Liver (tissue), 9 donors: ENCODE data around the gene MYO18A. TPM values are rescaled to one million over a fixed set of nuclear protein-coding genes. Genes with fewer than 3 reads are reported as not detected.
A peak's percentile ranks its signal among the peaks of the same experiment; 100 is the strongest.

Experiments used
- DNase-seq: peaks from one replicate; pipeline ENCODE4 v3.0.0-alpha.2; 2017; ENCODE audit warnings: low spot score
- H3K27ac ChIP-seq, 2 donors: one replicate each; pipeline ENCODE4 v1.7.0; 2013; ENCODE audit warnings: inconsistent platforms in 2 of 2, low read length in 2 of 2, control low read depth in 1 of 2, low read depth in 1 of 2, mild to moderate bottlenecking in 1 of 2
- H3K27me3 ChIP-seq, 4 donors: one replicate each; pipeline versions ENCODE4 v1.6.1 to v1.7.0; 2013; ENCODE audit warnings: low read length in 3 of 4, inconsistent platforms in 1 of 4, mild to moderate bottlenecking in 1 of 4, moderate library complexity in 1 of 4; ENCODE audit not compliant: control insufficient read depth in 4 of 4, insufficient read depth in 4 of 4
- H3K36me3 ChIP-seq, 4 donors: one replicate each; pipeline versions ENCODE4 v1.6.1 to v1.7.0; 2013; ENCODE audit warnings: low read length in 3 of 4, mild to moderate bottlenecking in 3 of 4, low read depth in 1 of 4, moderate library complexity in 1 of 4; ENCODE audit not compliant: control insufficient read depth in 4 of 4, insufficient read depth in 3 of 4
- H3K4me1 ChIP-seq, 4 donors: one replicate each; pipeline versions ENCODE4 v1.6.1 to v1.7.0; 2013; ENCODE audit warnings: low read length in 3 of 4, mild to moderate bottlenecking in 3 of 4, moderate library complexity in 1 of 4; ENCODE audit not compliant: control insufficient read depth in 4 of 4, insufficient read depth in 4 of 4
- H3K4me3 ChIP-seq, 3 donors: one replicate each; pipeline versions ENCODE4 v1.6.1 to v1.7.0; 2013; ENCODE audit warnings: low read length in 3 of 3, control low read depth in 1 of 3, low read depth in 1 of 3, mild to moderate bottlenecking in 1 of 3
- H3K9ac ChIP-seq, 2 donors: one replicate each; pipeline ENCODE4 v1.7.0; 2013; ENCODE audit warnings: low read length in 2 of 2, mild to moderate bottlenecking in 2 of 2, moderate library complexity in 2 of 2, control low read depth in 1 of 2, low read depth in 1 of 2
- H3K9me3 ChIP-seq, 4 donors: one replicate each; pipeline versions ENCODE4 v1.6.1 to v1.7.0; 2013; ENCODE audit warnings: low read length in 3 of 4; ENCODE audit not compliant: control insufficient read depth in 4 of 4
- EGR1 ChIP-seq, 2 donors: IDR thresholded peaks; 2 replicates each; pipeline ENCODE4 v1.6.1; 2016 to 2018; ENCODE audit warnings: antibody characterized with exemption in 2 of 2, low read depth in 2 of 2
- FOXA1 ChIP-seq: IDR thresholded peaks from 2 replicates; pipeline ENCODE4 v1.6.1; 2016; ENCODE audit warnings: antibody characterized with exemption
- FOXA2 ChIP-seq: IDR thresholded peaks from 2 replicates; pipeline ENCODE4 v1.6.1; 2016; ENCODE audit warnings: antibody characterized with exemption
- GABPA ChIP-seq, 2 donors: IDR thresholded peaks in 1 of 2; conservative IDR thresholded peaks in 1 of 2; 2 replicates each; pipeline ENCODE4 v1.6.1; 2016; ENCODE audit warnings: antibody characterized with exemption in 2 of 2, mild to moderate bottlenecking in 1 of 2, moderate library complexity in 1 of 2
- HNF4A ChIP-seq, 2 donors: conservative IDR thresholded peaks; 2 replicates each; pipeline ENCODE4 v1.6.1; 2016; ENCODE audit warnings: antibody characterized with exemption in 2 of 2, mild to moderate bottlenecking in 2 of 2
- HNF4G ChIP-seq: IDR thresholded peaks from 2 replicates; pipeline ENCODE4 v1.6.1; 2016; ENCODE audit warnings: antibody characterized with exemption
- JUND ChIP-seq, 2 donors: IDR thresholded peaks; 2 replicates each; pipeline ENCODE4 v1.6.1; 2016; ENCODE audit warnings: antibody characterized with exemption in 2 of 2
- NR2F2 ChIP-seq: IDR thresholded peaks from 2 replicates; pipeline ENCODE4 v1.6.1; 2016; ENCODE audit warnings: antibody characterized with exemption
- RAD21 ChIP-seq, 2 donors: IDR thresholded peaks; 2 replicates each; pipeline ENCODE4 v1.6.1; 2016; ENCODE audit warnings: antibody characterized with exemption in 2 of 2, mild to moderate bottlenecking in 2 of 2
- RXRA ChIP-seq, 2 donors: IDR thresholded peaks; 2 replicates each; pipeline ENCODE4 v1.6.1; 2017 to 2018; ENCODE audit warnings: antibody characterized with exemption in 2 of 2, mild to moderate bottlenecking in 1 of 2
- SP1 ChIP-seq: IDR thresholded peaks from 2 replicates; pipeline ENCODE4 v1.6.1; 2018; ENCODE audit warnings: antibody characterized with exemption, mild to moderate bottlenecking
- TAF1 ChIP-seq: conservative IDR thresholded peaks from 2 replicates; pipeline ENCODE4 v1.6.1; 2016; ENCODE audit warnings: antibody characterized with exemption, mild to moderate bottlenecking
- YY1 ChIP-seq: IDR thresholded peaks from 2 replicates; pipeline ENCODE4 v1.6.1; 2016; ENCODE audit warnings: antibody characterized with exemption, mild to moderate bottlenecking
- WGBS: extraction: QIAGEN DNeasy Blood & Tissue Kit; methylation state at CpG from one replicate; pipeline ENCODE4 v1.1.7; 2013; 5-methylcytosine and 5-hydroxymethylcytosine counted together
- polyA plus RNA-seq, 2 donors: library from polyadenylated mRNA; stranded (reverse) in 1 of 2; unstranded in 1 of 2; fragments of 200-250 nt in 1 of 2; fragments of >200 nt in 1 of 2; fragmentation: Nextera tagmentation in 1 of 2; extraction: Ambion mirVana in 1 of 2; gene quantifications; one replicate each; pipeline versions ENCODE4 v1.2.1 to v1.2.3, GENCODE V29; 2013 to 2015
- total RNA-seq, 2 donors: library from RNA; depleted of rRNA; stranded (reverse); fragments of >200 nt; gene quantifications; one replicate each; pipeline ENCODE4 v1.2.3, GENCODE V29; 2014
- TF ChIP-seq, protein P1 (sequence below): IDR thresholded peaks from 2 replicates; pipeline ENCODE4 v1.6.1; 2016; ENCODE audit warnings: antibody characterized with exemption, mild to moderate bottlenecking
- TF ChIP-seq, protein P2 (sequence below): fragments of 150-350 bp; IDR thresholded peaks from 2 replicates; pipeline ENCODE4 v1.5.1; 2017; ENCODE audit warnings: improper control_type of control experiment, low read depth, low read length; ENCODE audit not compliant: missing input control
- TF ChIP-seq, protein P3 (sequence below): IDR thresholded peaks from 2 replicates; pipeline ENCODE4 v1.6.1; 2016; ENCODE audit warnings: antibody characterized with exemption
- TF ChIP-seq, protein P4 (sequence below): IDR thresholded peaks from 2 replicates; pipeline ENCODE4 v1.6.1; 2016; ENCODE audit warnings: antibody characterized with exemption
- TF ChIP-seq, protein P5 (sequence below): IDR thresholded peaks from 2 replicates; pipeline ENCODE4 v1.6.1; 2016; ENCODE audit warnings: antibody characterized with exemption
- donor health status: healthy.
- donor health status: healthy.
- donor health status: healthy.
- donor health status: healthy.
- donor health status: healthy.

The MYO18A gene
- total and polyA plus RNA-seq, 4 donors: 26.3 to 81.6 (median 37.3) TPM

DNA sequence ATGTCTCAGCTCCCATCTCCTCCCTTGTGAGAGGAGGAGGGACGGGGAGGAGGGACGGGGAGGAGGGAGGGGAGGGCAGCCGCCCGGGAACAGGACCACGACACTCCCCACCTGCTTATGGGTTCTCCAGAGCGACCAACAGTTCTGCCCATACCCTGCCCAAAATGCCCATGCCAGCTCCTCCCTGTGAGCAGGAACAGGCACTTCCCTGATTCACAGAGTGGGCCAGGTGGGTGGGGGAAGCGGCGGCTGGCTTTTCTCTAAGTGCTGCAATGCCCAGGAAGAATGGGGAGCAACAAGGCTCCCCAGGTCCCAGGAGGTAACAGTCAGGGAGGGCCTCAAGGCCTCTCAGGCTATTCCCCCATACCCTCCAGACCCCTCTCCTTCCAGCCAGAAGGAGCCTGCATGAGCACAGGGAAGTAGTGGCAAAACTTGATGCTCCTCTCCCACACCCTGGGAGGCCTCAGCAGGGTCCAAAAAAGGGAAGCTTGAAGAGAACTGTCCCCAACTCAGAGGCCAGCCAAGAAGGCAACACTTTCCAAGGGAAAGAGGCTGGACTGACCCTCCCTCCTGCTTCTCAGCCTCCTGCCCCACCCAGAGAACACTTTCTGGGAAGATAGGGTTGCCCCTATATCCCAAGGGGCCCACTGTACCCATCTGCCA, 53.8 kb downstream of the MYO18A start (continued):
- TF ChIP-seq, protein P1, sequence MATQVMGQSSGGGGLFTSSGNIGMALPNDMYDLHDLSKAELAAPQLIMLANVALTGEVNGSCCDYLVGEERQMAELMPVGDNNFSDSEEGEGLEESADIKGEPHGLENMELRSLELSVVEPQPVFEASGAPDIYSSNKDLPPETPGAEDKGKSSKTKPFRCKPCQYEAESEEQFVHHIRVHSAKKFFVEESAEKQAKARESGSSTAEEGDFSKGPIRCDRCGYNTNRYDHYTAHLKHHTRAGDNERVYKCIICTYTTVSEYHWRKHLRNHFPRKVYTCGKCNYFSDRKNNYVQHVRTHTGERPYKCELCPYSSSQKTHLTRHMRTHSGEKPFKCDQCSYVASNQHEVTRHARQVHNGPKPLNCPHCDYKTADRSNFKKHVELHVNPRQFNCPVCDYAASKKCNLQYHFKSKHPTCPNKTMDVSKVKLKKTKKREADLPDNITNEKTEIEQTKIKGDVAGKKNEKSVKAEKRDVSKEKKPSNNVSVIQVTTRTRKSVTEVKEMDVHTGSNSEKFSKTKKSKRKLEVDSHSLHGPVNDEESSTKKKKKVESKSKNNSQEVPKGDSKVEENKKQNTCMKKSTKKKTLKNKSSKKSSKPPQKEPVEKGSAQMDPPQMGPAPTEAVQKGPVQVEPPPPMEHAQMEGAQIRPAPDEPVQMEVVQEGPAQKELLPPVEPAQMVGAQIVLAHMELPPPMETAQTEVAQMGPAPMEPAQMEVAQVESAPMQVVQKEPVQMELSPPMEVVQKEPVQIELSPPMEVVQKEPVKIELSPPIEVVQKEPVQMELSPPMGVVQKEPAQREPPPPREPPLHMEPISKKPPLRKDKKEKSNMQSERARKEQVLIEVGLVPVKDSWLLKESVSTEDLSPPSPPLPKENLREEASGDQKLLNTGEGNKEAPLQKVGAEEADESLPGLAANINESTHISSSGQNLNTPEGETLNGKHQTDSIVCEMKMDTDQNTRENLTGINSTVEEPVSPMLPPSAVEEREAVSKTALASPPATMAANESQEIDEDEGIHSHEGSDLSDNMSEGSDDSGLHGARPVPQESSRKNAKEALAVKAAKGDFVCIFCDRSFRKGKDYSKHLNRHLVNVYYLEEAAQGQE: no peak
- no peak for TF ChIP-seq NR2F2
- no peak for TF ChIP-seq YY1
- no peak for TF ChIP-seq GABPA (IDR thresholded peaks at IDR 0.05 in 1 of 2, conservative IDR thresholded peaks at IDR 0.05 in 1 of 2)
- TF ChIP-seq HNF4A (conservative IDR thresholded peaks at IDR 0.05): no peak

DNA sequence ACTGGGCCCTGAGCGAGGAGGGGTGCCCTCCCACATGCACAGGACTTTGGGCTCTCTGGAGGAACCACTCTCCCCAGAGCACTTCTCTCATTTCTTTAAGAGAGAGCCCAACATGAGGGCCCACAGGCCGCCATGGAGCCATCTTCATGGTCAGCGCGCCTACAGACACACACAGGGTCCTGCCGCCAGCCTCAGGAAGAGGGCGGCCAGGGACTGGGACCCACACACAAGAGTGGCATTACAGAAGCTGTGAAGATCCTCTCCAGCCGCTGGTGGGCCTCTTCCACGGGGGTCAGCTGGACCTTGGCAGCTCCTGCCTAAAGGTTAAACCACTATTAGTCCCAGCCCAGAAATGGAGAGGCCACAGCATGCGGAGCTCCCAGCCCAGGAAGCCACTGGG, 54.5 kb downstream of the MYO18A start:
- Histone ChIP-seq H3K27me3 (no peaks in the 10 kb centered on the region), H3K4me3 (no peak overlapping the region), H3K9ac (no peak overlapping the region), H3K27ac (no peak overlapping the region), H3K4me1 (peaks cover 5 to 29% (median 6%) of the 10 kb centered on the region in 4 donors), H3K9me3 (no peaks in the 10 kb centered on the region), H3K36me3 (peaks cover 6 to 24% (median 15%) of the 10 kb centered on the region in 4 donors)
- 88% methylated on average over 9 of the region's 9 CpGs for WGBS
- no peak for DNase-seq
- TF ChIP-seq FOXA2 (no peak), GABPA (IDR thresholded peaks at IDR 0.05 in 1 of 2, conservative IDR thresholded peaks at IDR 0.05 in 1 of 2) (no peak), TAF1 (no peak), HNF4G (no peak), YY1 (no peak), HNF4A (conservative IDR thresholded peaks at IDR 0.05) (no peak), RXRA (IDR thresholded peaks at IDR 0.05) (no peak)
- TF ChIP-seq, protein P2, sequence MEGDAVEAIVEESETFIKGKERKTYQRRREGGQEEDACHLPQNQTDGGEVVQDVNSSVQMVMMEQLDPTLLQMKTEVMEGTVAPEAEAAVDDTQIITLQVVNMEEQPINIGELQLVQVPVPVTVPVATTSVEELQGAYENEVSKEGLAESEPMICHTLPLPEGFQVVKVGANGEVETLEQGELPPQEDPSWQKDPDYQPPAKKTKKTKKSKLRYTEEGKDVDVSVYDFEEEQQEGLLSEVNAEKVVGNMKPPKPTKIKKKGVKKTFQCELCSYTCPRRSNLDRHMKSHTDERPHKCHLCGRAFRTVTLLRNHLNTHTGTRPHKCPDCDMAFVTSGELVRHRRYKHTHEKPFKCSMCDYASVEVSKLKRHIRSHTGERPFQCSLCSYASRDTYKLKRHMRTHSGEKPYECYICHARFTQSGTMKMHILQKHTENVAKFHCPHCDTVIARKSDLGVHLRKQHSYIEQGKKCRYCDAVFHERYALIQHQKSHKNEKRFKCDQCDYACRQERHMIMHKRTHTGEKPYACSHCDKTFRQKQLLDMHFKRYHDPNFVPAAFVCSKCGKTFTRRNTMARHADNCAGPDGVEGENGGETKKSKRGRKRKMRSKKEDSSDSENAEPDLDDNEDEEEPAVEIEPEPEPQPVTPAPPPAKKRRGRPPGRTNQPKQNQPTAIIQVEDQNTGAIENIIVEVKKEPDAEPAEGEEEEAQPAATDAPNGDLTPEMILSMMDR: no peak

DNA sequence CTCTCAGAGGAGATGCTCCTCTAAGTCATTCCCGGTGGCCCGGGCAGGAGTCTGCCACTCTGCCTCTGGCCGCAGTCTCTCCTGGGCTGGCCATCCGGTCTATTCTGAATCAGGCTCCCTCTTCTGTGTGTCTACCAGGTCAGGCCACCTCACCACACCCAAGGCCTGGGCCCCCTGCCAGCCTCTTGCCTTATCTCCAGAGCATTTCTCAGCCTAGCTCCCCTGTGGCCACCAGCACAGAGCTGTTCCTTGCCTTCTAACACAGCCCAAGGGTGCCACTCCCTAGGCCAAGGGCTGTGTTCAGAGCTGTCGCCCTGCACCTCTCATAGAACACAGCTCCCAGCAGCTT, 55.3 kb downstream of the MYO18A start:
- Histone ChIP-seq H3K4me1 (peaks cover 5 to 34% (median 10%) of the 10 kb centered on the region in 4 donors), H3K9ac (no peak overlapping the region), H3K9me3 (no peaks in the 10 kb centered on the region), H3K4me3 (no peak overlapping the region), H3K27me3 (no peaks in the 10 kb centered on the region), H3K36me3 (peaks cover 11 to 31% (median 18%) of the 10 kb centered on the region in 4 donors), H3K27ac (no peak overlapping the region)
- TF ChIP-seq, protein P3, sequence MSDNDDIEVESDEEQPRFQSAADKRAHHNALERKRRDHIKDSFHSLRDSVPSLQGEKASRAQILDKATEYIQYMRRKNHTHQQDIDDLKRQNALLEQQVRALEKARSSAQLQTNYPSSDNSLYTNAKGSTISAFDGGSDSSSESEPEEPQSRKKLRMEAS: no peak
- TF ChIP-seq GABPA (IDR thresholded peaks at IDR 0.05 in 1 of 2, conservative IDR thresholded peaks at IDR 0.05 in 1 of 2) (no peak), JUND (IDR thresholded peaks at IDR 0.05) (no peak), RAD21 (IDR thresholded peaks at IDR 0.05) (no peak), NR2F2 (no peak), YY1 (no peak), RXRA (IDR thresholded peaks at IDR 0.05) (no peak), HNF4A (conservative IDR thresholded peaks at IDR 0.05) (no peak), FOXA1 (no peak), FOXA2 (no peak), HNF4G (no peak), EGR1 (IDR thresholded peaks at IDR 0.05; ENCODE audit: low read depth in 2 of 2) (no peak), SP1 (no peak), TAF1 (no peak)
- TF ChIP-seq, protein P2: no peak
- TF ChIP-seq, protein P4, sequence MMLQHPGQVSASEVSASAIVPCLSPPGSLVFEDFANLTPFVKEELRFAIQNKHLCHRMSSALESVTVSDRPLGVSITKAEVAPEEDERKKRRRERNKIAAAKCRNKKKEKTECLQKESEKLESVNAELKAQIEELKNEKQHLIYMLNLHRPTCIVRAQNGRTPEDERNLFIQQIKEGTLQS: no peak
- TF ChIP-seq, protein P5, sequence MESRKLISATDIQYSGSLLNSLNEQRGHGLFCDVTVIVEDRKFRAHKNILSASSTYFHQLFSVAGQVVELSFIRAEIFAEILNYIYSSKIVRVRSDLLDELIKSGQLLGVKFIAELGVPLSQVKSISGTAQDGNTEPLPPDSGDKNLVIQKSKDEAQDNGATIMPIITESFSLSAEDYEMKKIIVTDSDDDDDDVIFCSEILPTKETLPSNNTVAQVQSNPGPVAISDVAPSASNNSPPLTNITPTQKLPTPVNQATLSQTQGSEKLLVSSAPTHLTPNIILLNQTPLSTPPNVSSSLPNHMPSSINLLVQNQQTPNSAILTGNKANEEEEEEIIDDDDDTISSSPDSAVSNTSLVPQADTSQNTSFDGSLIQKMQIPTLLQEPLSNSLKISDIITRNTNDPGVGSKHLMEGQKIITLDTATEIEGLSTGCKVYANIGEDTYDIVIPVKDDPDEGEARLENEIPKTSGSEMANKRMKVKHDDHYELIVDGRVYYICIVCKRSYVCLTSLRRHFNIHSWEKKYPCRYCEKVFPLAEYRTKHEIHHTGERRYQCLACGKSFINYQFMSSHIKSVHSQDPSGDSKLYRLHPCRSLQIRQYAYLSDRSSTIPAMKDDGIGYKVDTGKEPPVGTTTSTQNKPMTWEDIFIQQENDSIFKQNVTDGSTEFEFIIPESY: no peak
- peak; percentile 70 for DNase-seq
- 81% methylated on average over 5 of the region's 5 CpGs for WGBS
